GM13977 (cell line): ENCODE results near the gene ATRNL1.

Source experiments
- DNase-seq: peaks from one replicate; pipeline ENCODE4 v3.0.0; 2012; ENCODE audit warnings: low spot score
- in situ Hi-C: fragments of 300-500 bp; cut with MboI; formaldehyde crosslinking; loops from one replicate; pipeline ENCODE4 v1.12.0; 2022; ENCODE audit warnings: low sequenced_read_pairs, low pct_unique_long_range_greater_than_20kb, mixed read lengths, inconsistent platforms; ENCODE audit not compliant: unreplicated experiment
- TF ChIP-seq, protein P1 (sequence below): IDR thresholded peaks from 2 replicates; pipeline ENCODE4 v1.5.1; 2012; ENCODE audit warnings: mild to moderate bottlenecking, control low read depth; ENCODE audit not compliant: insufficient read depth; ENCODE audit errors: extremely low read depth, missing control alignments

The ATRNL1 gene

DNA sequence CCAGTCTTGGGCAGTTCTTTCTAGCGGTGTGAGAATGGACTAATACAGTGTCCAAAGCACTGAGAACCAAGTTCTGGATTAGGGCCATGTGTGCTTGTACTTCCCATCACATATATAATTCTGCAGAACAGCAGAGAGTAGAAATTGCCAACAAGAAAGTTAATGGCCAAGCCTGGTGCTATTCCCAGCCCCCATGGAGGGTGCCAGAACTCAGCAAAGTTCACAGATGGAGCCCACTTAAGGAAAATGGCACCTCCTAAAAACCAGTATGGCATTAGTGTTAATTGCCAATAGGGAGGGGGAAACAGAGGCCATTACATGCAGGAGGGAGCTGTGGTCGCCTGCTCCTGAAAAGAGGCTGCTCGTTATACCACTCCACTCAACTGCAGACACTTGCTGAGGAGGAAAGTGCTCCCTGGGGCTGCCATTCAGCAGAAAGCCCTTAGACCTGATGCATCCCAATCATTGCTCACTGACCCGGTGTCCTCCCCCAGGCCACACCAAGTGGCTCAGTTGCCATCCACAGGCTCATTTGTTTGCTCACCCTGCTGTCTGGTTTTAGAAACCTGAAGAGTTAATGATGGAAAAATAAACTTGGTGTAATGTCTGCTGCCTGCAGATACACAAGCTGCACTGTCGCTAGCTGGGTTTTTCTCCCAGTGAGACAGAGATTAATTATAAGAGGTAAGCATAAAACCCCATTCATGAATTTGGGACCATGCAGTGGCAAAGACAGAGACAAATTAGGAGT, 899.2 kb downstream of the ATRNL1 start:
- no peak for DNase-seq
- TF ChIP-seq, protein P1, sequence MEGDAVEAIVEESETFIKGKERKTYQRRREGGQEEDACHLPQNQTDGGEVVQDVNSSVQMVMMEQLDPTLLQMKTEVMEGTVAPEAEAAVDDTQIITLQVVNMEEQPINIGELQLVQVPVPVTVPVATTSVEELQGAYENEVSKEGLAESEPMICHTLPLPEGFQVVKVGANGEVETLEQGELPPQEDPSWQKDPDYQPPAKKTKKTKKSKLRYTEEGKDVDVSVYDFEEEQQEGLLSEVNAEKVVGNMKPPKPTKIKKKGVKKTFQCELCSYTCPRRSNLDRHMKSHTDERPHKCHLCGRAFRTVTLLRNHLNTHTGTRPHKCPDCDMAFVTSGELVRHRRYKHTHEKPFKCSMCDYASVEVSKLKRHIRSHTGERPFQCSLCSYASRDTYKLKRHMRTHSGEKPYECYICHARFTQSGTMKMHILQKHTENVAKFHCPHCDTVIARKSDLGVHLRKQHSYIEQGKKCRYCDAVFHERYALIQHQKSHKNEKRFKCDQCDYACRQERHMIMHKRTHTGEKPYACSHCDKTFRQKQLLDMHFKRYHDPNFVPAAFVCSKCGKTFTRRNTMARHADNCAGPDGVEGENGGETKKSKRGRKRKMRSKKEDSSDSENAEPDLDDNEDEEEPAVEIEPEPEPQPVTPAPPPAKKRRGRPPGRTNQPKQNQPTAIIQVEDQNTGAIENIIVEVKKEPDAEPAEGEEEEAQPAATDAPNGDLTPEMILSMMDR: no peak
- in situ Hi-C loops: no loop called here

DNA sequence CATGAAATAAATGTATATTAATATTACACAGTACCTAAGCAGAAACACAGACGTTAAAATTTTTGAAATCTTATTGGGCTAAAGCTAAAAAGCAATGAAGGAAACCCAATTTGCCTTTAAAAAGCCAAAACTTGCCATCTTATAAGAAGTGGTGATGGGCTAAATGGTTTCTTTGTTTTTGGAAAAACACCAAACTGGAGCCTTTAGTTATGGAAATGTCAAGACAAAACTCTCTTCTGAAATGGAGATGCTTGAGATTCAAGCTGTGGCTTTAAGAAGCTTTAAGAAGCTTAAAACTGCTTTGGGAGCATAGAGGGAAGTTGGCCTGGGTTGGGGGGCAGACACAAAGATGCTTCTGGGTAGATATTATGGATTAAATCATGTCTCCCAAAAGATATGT, 902.9 kb downstream of the ATRNL1 start:
- in situ Hi-C loops: no loop called here
- TF ChIP-seq, protein P1: no peak

DNA sequence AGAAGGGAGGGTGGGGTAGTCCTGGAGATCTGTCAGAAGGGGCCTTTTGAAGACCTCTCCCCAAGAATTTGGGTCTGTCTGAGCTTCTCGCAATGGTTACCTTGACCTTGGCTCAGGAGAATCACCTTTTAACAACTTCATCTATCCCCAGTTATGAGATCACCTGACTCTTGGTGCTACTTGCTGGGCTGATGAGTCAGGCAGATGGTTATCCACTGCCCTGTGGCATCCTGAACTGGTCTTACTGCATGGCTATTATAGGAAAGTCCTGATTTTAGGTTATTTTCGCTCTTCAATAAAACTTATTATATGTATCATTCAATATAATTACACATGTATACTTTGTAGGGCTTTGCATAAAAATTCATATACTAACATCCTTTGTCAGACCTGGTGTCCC, 905.1 kb downstream of the ATRNL1 start:
- in situ Hi-C loops: no loop called here
- no peak for DNase-seq
- TF ChIP-seq, protein P1: no peak

More for the DNA sequence above, 902.9 kb downstream of the ATRNL1 start:
- DNase-seq: no peak
